ENCODE data around the gene NXF1. TPM values are rescaled to one million over a fixed set of nuclear protein-coding genes. Genes with fewer than 3 reads are reported as not detected.
"Not testable (repeated sequence)": the region's sequence is repeated elsewhere in the genome, so short reads cannot be mapped to it uniquely, and the experiment has no call there.

NXF1 gene
- total and polyA plus RNA-seq, 4 donors, result 32.2 to 106 (median 67.9) TPM

DNA sequence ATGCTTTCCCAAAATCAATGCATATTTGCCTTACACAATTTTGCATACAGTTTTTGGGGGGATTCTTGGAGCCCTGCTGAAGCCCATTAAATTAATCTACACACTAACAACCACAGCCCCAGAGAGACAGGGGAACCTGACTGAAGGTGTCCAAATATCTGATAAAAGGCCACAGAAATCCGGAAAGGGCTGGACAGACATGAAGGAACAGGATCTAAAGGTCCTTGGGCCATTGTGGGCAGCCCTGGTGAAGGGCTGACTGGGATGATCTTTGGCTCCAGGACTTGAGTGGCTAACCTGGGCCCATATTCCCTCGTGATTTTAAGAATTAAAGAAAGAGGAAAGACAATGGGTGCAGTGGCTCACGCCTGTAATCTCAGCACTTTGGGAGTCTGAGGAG lies 40.9 kb upstream of the NXF1 start:
- Histone ChIP-seq H3K27me3 (ENCODE audit: control insufficient read depth, insufficient read depth, low read length) (no peaks in the 10 kb centered on the region), H3K27ac (ENCODE audit: low read depth, low read length) (no peak overlapping the region), H3K36me3 (ENCODE audit: control insufficient read depth, insufficient read depth, low read length) (peaks cover 3% of the 10 kb centered on the region), H3K4me1 (ENCODE audit: control insufficient read depth, insufficient read depth, low read length) (peaks cover 12% of the 10 kb centered on the region), H3K9me3 (ENCODE audit: control insufficient read depth, insufficient read depth, low read length) (no peaks in the 10 kb centered on the region), H3K4me3 (ENCODE audit: low read depth, low read length) (no peak overlapping the region)
- WGBS (ENCODE audit: insufficient coverage), result 100% methylated on average over 2 of the region's 3 CpGs
- no peak for DNase-seq (ENCODE audit: low read depth in 4 of 6, low spot score in 6 of 6)

DNA sequence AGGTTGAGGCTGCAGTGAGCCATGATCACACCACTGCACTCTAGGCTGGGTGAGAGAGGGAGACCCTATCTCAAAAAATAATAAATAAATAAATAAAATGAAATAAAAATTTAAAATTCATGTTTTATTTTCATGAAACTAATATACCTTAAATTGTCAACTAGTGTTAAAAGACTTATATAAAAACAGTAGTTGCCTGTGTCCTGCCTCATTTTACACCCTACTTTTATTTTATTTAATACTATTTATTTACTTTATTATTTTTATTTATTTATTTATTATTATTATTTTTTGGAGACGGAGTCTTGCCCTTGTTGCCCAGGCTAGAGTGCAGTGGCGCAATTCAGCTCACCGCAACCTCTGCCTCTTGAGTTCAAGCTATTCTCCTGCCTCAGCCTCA lies 38.9 kb upstream of the NXF1 start:
- Histone ChIP-seq H3K4me1 (ENCODE audit: control insufficient read depth, insufficient read depth, low read length) (peaks cover 20% of the 10 kb centered on the region), H3K36me3 (ENCODE audit: control insufficient read depth, insufficient read depth, low read length) (no peaks in the 10 kb centered on the region), H3K4me3 (ENCODE audit: low read depth, low read length) (no peak overlapping the region), H3K27ac (ENCODE audit: low read depth, low read length) (no peak overlapping the region), H3K9me3 (ENCODE audit: control insufficient read depth, insufficient read depth, low read length) (no peaks in the 10 kb centered on the region), H3K27me3 (ENCODE audit: control insufficient read depth, insufficient read depth, low read length) (no peaks in the 10 kb centered on the region)
- 100% methylated on average over 2 of the region's 3 CpGs for WGBS (ENCODE audit: insufficient coverage)
- no peak for DNase-seq (ENCODE audit: low read depth in 4 of 6, low spot score in 6 of 6)

DNA sequence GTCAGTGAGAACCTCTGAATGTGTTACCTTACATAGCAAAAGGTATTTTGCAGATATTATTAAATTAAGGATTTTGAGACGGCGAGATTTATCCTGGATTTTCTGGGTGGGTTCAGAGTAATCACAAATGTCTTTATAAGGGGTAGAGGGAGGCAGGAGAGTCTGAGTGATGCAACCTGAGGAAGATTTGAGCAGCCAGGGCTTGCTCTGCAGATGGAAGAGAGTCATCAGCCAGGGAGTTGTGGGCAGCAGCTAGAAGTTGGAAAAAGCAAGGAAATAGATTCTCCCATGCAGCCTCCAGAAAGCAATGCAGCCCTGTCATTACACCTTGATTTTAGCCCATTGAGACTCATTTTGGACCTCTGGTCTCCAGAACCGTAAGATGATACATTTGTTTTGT lies 38.2 kb upstream of the NXF1 start:
- H3K27ac ChIP-seq (ENCODE audit: low read depth, low read length), result no peak overlapping the region
- no peak for DNase-seq (ENCODE audit: low read depth in 4 of 6, low spot score in 6 of 6)
- no peaks in the 10 kb centered on the region for H3K9me3 ChIP-seq (ENCODE audit: control insufficient read depth, insufficient read depth, low read length)
- WGBS (ENCODE audit: insufficient coverage), result 100% methylated on average over 2 of the region's 3 CpGs
- H3K27me3 ChIP-seq (ENCODE audit: control insufficient read depth, insufficient read depth, low read length), result no peaks in the 10 kb centered on the region
- no peaks in the 10 kb centered on the region for H3K36me3 ChIP-seq (ENCODE audit: control insufficient read depth, insufficient read depth, low read length)
- H3K4me3 ChIP-seq (ENCODE audit: low read depth, low read length), result no peak overlapping the region
- H3K4me1 ChIP-seq (ENCODE audit: control insufficient read depth, insufficient read depth, low read length), result peaks cover 27% of the 10 kb centered on the region

DNA sequence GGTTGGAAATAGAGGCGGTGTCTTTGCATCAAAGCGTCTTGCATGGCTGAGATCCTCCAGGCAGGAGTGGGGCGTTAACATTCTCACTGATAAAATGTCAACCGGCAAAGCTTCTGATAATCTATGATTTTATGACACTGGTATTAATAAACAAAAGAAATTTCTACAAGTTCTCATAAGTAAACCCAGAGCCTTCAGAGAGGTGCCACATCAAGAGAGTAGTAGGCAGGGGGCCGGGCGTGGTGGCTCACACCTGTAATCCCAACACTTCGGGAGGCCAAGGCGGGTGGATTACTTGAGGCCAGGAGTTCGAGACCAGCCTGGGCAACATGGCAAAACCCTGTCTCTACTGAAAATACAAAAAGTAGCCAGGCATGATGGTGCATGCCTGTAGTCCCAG lies 37.7 kb upstream of the NXF1 start:
- not testable (repeated sequence) for H3K9me3 ChIP-seq (ENCODE audit: control insufficient read depth, insufficient read depth, low read length); H3K36me3 ChIP-seq (ENCODE audit: control insufficient read depth, insufficient read depth, low read length); H3K27me3 ChIP-seq (ENCODE audit: control insufficient read depth, insufficient read depth, low read length)
- 95% methylated on average over 5 of the region's 9 CpGs for WGBS (ENCODE audit: insufficient coverage)
- Histone ChIP-seq H3K4me3 (ENCODE audit: low read depth, low read length) (peak overlapping the region; percentile 77), H3K27ac (ENCODE audit: low read depth, low read length) (peak overlapping the region; percentile 99), H3K4me1 (ENCODE audit: control insufficient read depth, insufficient read depth, low read length) (peaks cover 31% of the 10 kb centered on the region)
- DNase-seq (ENCODE audit: low read depth in 4 of 6, low spot score in 6 of 6), result peak in 1 of 6 donors; percentile 69

DNA sequence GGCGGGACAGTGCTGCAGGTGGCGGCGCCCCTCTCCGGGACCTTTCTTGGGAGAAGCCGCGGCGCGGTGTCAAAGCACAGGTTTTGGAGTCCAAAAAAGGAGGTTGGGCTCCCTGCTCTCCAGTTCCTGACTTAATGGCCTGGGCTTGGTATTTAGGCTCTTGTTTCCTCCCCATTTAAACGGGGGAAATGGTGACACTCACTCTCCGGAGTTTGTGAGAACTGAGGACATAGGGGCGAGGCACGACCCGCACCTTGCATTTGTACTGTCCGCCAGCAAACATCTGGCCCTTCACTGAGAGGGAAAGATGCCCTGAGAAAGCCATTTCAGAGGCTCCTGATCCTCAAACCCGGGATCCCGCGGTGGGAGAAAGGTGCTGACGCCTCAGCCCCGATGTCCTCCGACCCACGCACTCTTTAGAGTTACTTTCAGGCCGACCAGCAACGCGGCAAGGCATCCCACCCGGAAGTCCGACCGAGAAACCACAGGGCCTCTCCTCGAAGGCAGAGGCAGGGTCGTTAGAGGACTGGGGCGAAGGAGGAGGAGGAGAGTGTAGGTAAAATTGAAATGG lies 37.0 kb upstream of the NXF1 start:
- no peaks in the 10 kb centered on the region for H3K9me3 ChIP-seq (ENCODE audit: control insufficient read depth, insufficient read depth, low read length)
- peaks cover 31% of the 10 kb centered on the region for H3K4me1 ChIP-seq (ENCODE audit: control insufficient read depth, insufficient read depth, low read length)
- 3% methylated on average over 30 of the region's 30 CpGs for WGBS (ENCODE audit: insufficient coverage)
- peak overlapping the region; percentile 77 for H3K4me3 ChIP-seq (ENCODE audit: low read depth, low read length)
- no peaks in the 10 kb centered on the region for H3K27me3 ChIP-seq (ENCODE audit: control insufficient read depth, insufficient read depth, low read length)
- H3K27ac ChIP-seq (ENCODE audit: low read depth, low read length), result peak overlapping the region; percentile 99
- DNase-seq (ENCODE audit: low read depth in 4 of 6, low spot score in 6 of 6), result peak in 1 of 6 donors; percentile 67
- H3K36me3 ChIP-seq (ENCODE audit: control insufficient read depth, insufficient read depth, low read length), result peaks cover 5% of the 10 kb centered on the region

DNA sequence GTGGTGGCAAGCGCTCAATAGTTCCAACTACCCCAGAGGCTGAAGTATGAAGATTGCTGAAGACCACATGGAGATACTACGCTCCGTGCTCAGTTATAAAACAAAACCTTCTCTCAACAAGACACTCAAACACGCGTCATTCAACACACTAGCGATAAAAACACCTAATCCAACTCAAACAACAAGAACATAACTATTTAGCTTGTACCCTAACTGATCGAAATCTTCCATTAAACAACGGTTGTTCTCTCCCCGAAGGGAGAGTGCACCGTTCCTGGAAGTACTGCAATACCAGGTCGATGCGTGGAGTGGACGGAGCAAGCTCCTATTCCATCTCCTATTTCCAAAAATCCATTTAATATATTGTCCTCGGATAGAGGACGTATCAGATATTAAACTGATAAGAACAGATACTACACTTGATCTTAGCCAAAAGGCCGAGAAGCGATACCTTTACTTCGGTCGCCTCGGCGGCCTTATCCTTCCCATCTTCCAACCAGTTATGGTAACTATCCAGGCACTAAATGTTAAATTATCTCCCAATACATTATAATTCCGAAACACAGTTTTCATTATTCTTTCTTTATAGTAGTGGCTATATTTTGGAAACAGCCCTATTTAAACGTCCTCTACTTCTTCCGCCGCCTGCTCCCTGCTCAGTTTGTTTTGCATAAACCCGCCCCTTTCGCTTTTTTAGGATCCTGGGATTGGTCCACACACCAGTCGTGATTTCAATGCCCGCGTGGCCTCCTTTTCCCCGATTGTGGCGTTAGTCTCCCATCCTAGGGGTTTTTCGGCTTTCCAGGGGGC lies 36.3 kb upstream of the NXF1 start:
- Histone ChIP-seq H3K27ac (ENCODE audit: low read depth, low read length) (peak overlapping the region; percentile 99), H3K4me3 (ENCODE audit: low read depth, low read length) (peak overlapping the region; percentile 94), H3K9me3 (ENCODE audit: control insufficient read depth, insufficient read depth, low read length) (no peaks in the 10 kb centered on the region), H3K4me1 (ENCODE audit: control insufficient read depth, insufficient read depth, low read length) (peaks cover 31% of the 10 kb centered on the region), H3K36me3 (ENCODE audit: control insufficient read depth, insufficient read depth, low read length) (peaks cover 8% of the 10 kb centered on the region), H3K27me3 (ENCODE audit: control insufficient read depth, insufficient read depth, low read length) (no peaks in the 10 kb centered on the region)
- peak; percentile 92 to 99 (median 96) for DNase-seq (ENCODE audit: low read depth in 4 of 6, low spot score in 6 of 6)
- 0% methylated on average over 24 of the region's 33 CpGs for WGBS (ENCODE audit: insufficient coverage)

DNA sequence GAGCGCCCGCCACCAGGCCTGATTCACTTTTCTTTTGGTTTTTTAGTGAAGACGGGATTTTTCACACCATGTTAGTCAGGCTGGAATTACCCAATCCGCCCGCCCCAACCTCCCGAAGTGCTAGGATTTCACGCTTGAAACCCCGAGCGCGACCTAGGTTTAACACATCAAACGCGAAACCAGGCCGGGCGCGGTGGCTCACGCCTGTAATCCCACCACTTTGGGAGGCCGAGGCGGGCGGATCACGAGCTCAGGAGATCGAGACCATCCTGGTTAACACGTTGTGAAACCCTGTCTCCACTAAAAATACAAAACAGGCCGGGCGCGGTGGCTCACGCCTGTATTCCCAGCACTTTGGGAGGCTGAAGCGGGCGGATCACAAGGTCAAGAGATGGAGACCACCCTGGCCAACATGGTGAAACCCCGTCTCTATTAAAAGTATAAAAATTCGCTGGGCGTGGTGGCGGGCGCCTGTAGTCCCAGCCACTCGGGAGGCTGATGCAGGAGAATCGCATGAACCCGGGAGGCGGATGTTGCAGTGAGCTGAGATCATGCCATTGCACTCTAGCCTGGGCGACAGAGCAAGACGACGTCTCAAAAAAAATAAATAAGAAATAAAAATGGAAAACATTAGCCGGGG lies 35.6 kb upstream of the NXF1 start:
- not testable (repeated sequence) for H3K9me3 ChIP-seq (ENCODE audit: control insufficient read depth, insufficient read depth, low read length); H3K27me3 ChIP-seq (ENCODE audit: control insufficient read depth, insufficient read depth, low read length)
- H3K4me3 ChIP-seq (ENCODE audit: low read depth, low read length), result peak overlapping the region; percentile 94
- 1% methylated on average over 36 of the region's 41 CpGs for WGBS (ENCODE audit: insufficient coverage)
- peaks cover 11% of the 10 kb centered on the region for H3K36me3 ChIP-seq (ENCODE audit: control insufficient read depth, insufficient read depth, low read length)
- H3K4me1 ChIP-seq (ENCODE audit: control insufficient read depth, insufficient read depth, low read length), result peaks cover 31% of the 10 kb centered on the region
- DNase-seq (ENCODE audit: low read depth in 4 of 6, low spot score in 6 of 6), result peak in 2 of 6 donors; percentile 35 to 68
- H3K27ac ChIP-seq (ENCODE audit: low read depth, low read length), result peak overlapping the region; percentile 99

DNA sequence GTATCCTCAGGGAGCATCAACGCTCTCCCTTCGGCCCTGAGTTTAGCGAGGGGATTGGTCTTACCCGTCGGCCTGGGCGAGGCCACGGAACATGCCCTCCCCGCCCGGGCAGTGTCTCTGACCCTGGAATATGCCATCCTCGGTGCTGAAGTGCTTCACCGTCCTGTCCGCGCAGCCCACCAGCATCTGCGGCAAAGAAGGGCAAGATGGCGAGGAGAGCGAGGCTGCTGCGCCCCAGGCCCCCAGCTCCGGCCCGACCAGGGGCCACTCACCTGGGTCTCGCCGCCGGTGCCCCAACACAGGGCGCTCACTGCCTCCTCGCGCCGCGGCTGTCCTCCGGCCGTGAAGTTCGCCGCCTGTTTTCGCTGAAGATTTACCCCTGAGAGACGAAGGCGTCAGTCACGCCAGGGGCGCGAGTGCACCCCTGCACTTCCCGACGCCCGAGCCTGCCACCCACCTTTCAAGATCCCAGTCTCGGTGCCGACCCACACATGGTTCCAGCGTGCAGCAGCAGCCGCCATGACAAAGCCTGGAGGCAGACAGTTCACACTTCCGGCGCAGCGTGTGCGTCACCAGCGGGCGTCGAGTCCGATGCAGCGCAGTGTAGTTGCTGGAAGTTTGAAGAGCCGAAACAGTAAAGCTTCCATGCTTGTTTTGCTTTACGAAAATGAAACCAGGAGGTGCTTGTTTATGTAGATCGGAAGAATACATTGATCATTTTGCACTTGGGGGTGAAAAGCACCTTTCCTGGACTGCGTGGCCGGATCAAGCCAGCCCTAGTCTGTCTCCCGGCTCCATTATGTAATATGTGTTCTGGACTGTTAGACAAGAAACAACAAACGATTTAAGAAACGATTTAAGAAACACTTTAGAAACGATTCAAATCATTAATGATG lies 34.1 kb upstream of the NXF1 start, which contains the start of gene WDR74:
TSS of gene WDR74 (minus strand) at position 541 of the 896 bp plus-strand sequence. CDS start at position 521, 20 bp downstream.
- Histone ChIP-seq H3K9me3 (ENCODE audit: control insufficient read depth, insufficient read depth, low read length) (no peaks in the 10 kb centered on the region), H3K4me1 (ENCODE audit: control insufficient read depth, insufficient read depth, low read length) (peaks cover 31% of the 10 kb centered on the region), H3K27ac (ENCODE audit: low read depth, low read length) (peak within 1 kb of the TSS; percentile 99), H3K4me3 (ENCODE audit: low read depth, low read length) (peak within 1 kb of the TSS; percentile 94), H3K36me3 (ENCODE audit: control insufficient read depth, insufficient read depth, low read length) (peaks cover 27% of the 10 kb centered on the region), H3K27me3 (ENCODE audit: control insufficient read depth, insufficient read depth, low read length) (no peaks in the 10 kb centered on the region)
- WGBS (ENCODE audit: insufficient coverage), result under 1% methylated on average over 56 of the region's 62 CpGs
- peak; percentile 87 to 98 (median 92) for DNase-seq (ENCODE audit: low read depth in 4 of 6, low spot score in 6 of 6)

DNA sequence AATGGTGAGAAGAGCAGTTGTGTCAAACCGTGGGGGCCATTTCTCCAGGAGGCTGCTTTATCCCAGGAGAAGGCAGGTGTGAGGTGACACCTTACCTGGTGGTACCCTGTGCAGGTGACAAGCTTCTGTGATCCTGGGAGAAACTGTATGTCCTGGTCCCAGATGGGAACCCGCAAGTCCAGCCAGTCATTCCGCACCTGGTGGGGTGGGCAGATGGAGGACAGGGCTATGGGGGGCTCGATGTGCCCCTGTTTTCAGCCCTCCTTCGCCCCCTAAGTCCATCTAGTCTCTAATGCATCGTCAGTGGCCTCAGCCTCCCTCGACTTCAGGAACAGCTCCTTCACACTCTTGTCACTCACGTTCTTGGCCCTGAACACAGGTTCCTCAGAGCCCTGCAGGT lies 30.1 kb upstream of the NXF1 start:
- DNase-seq (ENCODE audit: low read depth in 4 of 6, low spot score in 6 of 6), result no peak
- H3K4me1 ChIP-seq (ENCODE audit: control insufficient read depth, insufficient read depth, low read length), result peaks cover 29% of the 10 kb centered on the region
- no peaks in the 10 kb centered on the region for H3K27me3 ChIP-seq (ENCODE audit: control insufficient read depth, insufficient read depth, low read length)
- peaks cover 46% of the 10 kb centered on the region for H3K36me3 ChIP-seq (ENCODE audit: control insufficient read depth, insufficient read depth, low read length)
- no peaks in the 10 kb centered on the region for H3K9me3 ChIP-seq (ENCODE audit: control insufficient read depth, insufficient read depth, low read length)
- no peak overlapping the region for H3K4me3 ChIP-seq (ENCODE audit: low read depth, low read length)
- 94% methylated on average over 7 of the region's 8 CpGs for WGBS (ENCODE audit: insufficient coverage)
- no peak overlapping the region for H3K27ac ChIP-seq (ENCODE audit: low read depth, low read length)

Data from spinal cord (tissue), 10 donors.